HEK293 (cell line): ENCODE measurements around the gene ABHD15.

Source experiments
- GFI1B ChIP-seq: fragments of 450-650 bp; formaldehyde crosslinking; IDR thresholded peaks from 2 replicates; pipeline ENCODE4 v1.5.1; 2016; ENCODE audit warnings: missing biosample characterization, missing genetic modification characterization
- KLF9 ChIP-seq: fragments of 450-650 bp; formaldehyde crosslinking; IDR thresholded peaks from 2 replicates; pipeline ENCODE4 v1.5.1; 2016; ENCODE audit warnings: missing biosample characterization, missing genetic modification characterization, low read depth
- MEIS1 ChIP-seq: sonication (generic); formaldehyde crosslinking; IDR thresholded peaks from 2 replicates; pipeline ENCODE4 v1.8.1; 2022; ENCODE audit warnings: missing genetic modification reagents, mild to moderate bottlenecking, borderline replicate concordance
- OSR2 ChIP-seq: fragments of 450-650 bp; formaldehyde crosslinking; IDR thresholded peaks from 2 replicates; pipeline ENCODE4 v1.5.1; 2016; ENCODE audit warnings: missing biosample characterization, missing genetic modification characterization
- SCRT1 ChIP-seq: fragments of 450-650 bp; formaldehyde crosslinking; IDR thresholded peaks from 2 replicates; pipeline ENCODE4 v1.5.1; 2016; ENCODE audit warnings: missing biosample characterization, missing genetic modification characterization, borderline replicate concordance
- SP7 ChIP-seq: fragments of 450-650 bp; formaldehyde crosslinking; IDR thresholded peaks from 2 replicates; pipeline ENCODE4 v1.5.1; 2016; ENCODE audit warnings: missing biosample characterization, missing genetic modification characterization
- ZBTB11 ChIP-seq: fragments of 450-650 bp; formaldehyde crosslinking; conservative IDR thresholded peaks from 2 replicates; pipeline ENCODE4 v1.5.1; 2016; ENCODE audit warnings: low read depth, missing biosample characterization, missing genetic modification characterization
- ZBTB48 ChIP-seq: fragments of 450-650 bp; formaldehyde crosslinking; IDR thresholded peaks from 2 replicates; pipeline ENCODE4 v1.5.1; 2016; ENCODE audit warnings: missing biosample characterization, missing genetic modification characterization
- ZBTB49 ChIP-seq: fragments of 450-650 bp; formaldehyde crosslinking; IDR thresholded peaks from 2 replicates; pipeline ENCODE4 v1.5.1; 2016; ENCODE audit warnings: missing biosample characterization, missing genetic modification characterization, low read depth
- ZEB2 ChIP-seq: fragments of 450-650 bp; formaldehyde crosslinking; IDR thresholded peaks from 2 replicates; pipeline ENCODE4 v1.5.1; 2016; ENCODE audit warnings: missing biosample characterization, missing genetic modification characterization
- ZNF121 ChIP-seq: fragments of 450-650 bp; formaldehyde crosslinking; IDR thresholded peaks from 2 replicates; pipeline ENCODE4 v1.5.1; 2016; ENCODE audit warnings: missing biosample characterization, missing genetic modification characterization
- ZNF132 ChIP-seq: fragments of 450-650 bp; formaldehyde crosslinking; IDR thresholded peaks from 2 replicates; pipeline ENCODE4 v1.5.1; 2017; ENCODE audit warnings: missing biosample characterization, missing genetic modification characterization, borderline replicate concordance
- ZNF133 ChIP-seq: fragments of 450-650 bp; formaldehyde crosslinking; IDR thresholded peaks from 2 replicates; pipeline ENCODE4 v1.5.1; 2016; ENCODE audit warnings: missing biosample characterization, missing genetic modification characterization
- ZNF169 ChIP-seq: fragments of 450-650 bp; formaldehyde crosslinking; IDR thresholded peaks from 2 replicates; pipeline ENCODE4 v1.5.1; 2016; ENCODE audit warnings: missing biosample characterization, missing genetic modification characterization
- ZNF18 ChIP-seq: fragments of 450-650 bp; formaldehyde crosslinking; IDR thresholded peaks from 2 replicates; pipeline ENCODE4 v1.5.1; 2016; ENCODE audit warnings: missing biosample characterization, missing genetic modification characterization
- ZNF184 ChIP-seq: fragments of 450-650 bp; IDR thresholded peaks from 2 replicates; pipeline ENCODE4 v1.5.1; 2018; ENCODE audit warnings: missing biosample characterization, mild to moderate bottlenecking, missing genetic modification characterization
- ZNF19 ChIP-seq: fragments of 450-650 bp; formaldehyde crosslinking; IDR thresholded peaks from 2 replicates; pipeline ENCODE4; 2016; ENCODE audit warnings: missing biosample characterization, missing genetic modification characterization, low read depth
- ZNF214 ChIP-seq: fragments of 450-650 bp; formaldehyde crosslinking; IDR thresholded peaks from 2 replicates; pipeline ENCODE4 v1.5.1; 2017; ENCODE audit warnings: missing biosample characterization, mild to moderate bottlenecking, missing genetic modification characterization, borderline replicate concordance
- ZNF266 ChIP-seq: fragments of 450-650 bp; formaldehyde crosslinking; IDR thresholded peaks from 2 replicates; pipeline ENCODE4 v1.5.1; 2016; ENCODE audit warnings: missing biosample characterization, missing genetic modification characterization, low read depth
- ZNF324 ChIP-seq: fragments of 450-650 bp; formaldehyde crosslinking; IDR thresholded peaks from 2 replicates; pipeline ENCODE4 v1.5.1; 2016; ENCODE audit warnings: missing biosample characterization, missing genetic modification characterization
- ZNF366 ChIP-seq: fragments of 450-650 bp; formaldehyde crosslinking; conservative IDR thresholded peaks from 2 replicates; pipeline ENCODE4 v1.5.1; 2016; ENCODE audit warnings: missing biosample characterization, missing genetic modification characterization
- ZNF394 ChIP-seq: fragments of 450-650 bp; formaldehyde crosslinking; IDR thresholded peaks from 2 replicates; pipeline ENCODE4 v1.5.1; 2016; ENCODE audit warnings: missing biosample characterization, missing genetic modification characterization, mild to moderate bottlenecking, moderate library complexity, borderline replicate concordance
- ZNF530 ChIP-seq: fragments of 450-650 bp; formaldehyde crosslinking; IDR thresholded peaks from 2 replicates; pipeline ENCODE4 v1.5.1; 2016; ENCODE audit warnings: low read depth, missing biosample characterization, missing genetic modification characterization
- ZNF560 ChIP-seq: fragments of 450-650 bp; formaldehyde crosslinking; IDR thresholded peaks from 2 replicates; pipeline ENCODE4 v1.5.1; 2017; ENCODE audit warnings: missing biosample characterization, missing genetic modification characterization, borderline replicate concordance
- ZNF610 ChIP-seq: fragments of 450-650 bp; formaldehyde crosslinking; IDR thresholded peaks from 2 replicates; pipeline ENCODE4 v1.5.1; 2016; ENCODE audit warnings: missing biosample characterization, missing genetic modification characterization, borderline replicate concordance
- ZNF621 ChIP-seq: fragments of 450-650 bp; formaldehyde crosslinking; IDR thresholded peaks from 2 replicates; pipeline ENCODE4 v1.5.1; 2017; ENCODE audit warnings: missing biosample characterization, missing genetic modification characterization
- ZNF626 ChIP-seq: fragments of 450-650 bp; sonication (Bioruptor Pico); formaldehyde crosslinking; IDR thresholded peaks from 2 replicates; pipeline ENCODE4 v1.5.1; 2018; ENCODE audit warnings: missing biosample characterization, missing genetic modification characterization, inconsistent platforms
- ZNF704 ChIP-seq: fragments of 450-650 bp; formaldehyde crosslinking; IDR thresholded peaks from 2 replicates; pipeline ENCODE4 v1.5.1; 2016; ENCODE audit warnings: missing biosample characterization, missing genetic modification characterization
- ZNF776 ChIP-seq: fragments of 450-650 bp; formaldehyde crosslinking; IDR thresholded peaks from 2 replicates; pipeline ENCODE4 v1.5.0; 2017; ENCODE audit warnings: missing biosample characterization, missing genetic modification characterization, borderline replicate concordance
- ZNF785 ChIP-seq: fragments of 450-650 bp; formaldehyde crosslinking; IDR thresholded peaks from 2 replicates; pipeline ENCODE4 v1.5.1; 2016; ENCODE audit warnings: missing biosample characterization, missing genetic modification characterization
- ZNF837 ChIP-seq: fragments of 450-650 bp; formaldehyde crosslinking; IDR thresholded peaks from 2 replicates; pipeline ENCODE4 v1.5.1; 2016; ENCODE audit warnings: missing biosample characterization, missing genetic modification characterization

The ABHD15 gene

DNA sequence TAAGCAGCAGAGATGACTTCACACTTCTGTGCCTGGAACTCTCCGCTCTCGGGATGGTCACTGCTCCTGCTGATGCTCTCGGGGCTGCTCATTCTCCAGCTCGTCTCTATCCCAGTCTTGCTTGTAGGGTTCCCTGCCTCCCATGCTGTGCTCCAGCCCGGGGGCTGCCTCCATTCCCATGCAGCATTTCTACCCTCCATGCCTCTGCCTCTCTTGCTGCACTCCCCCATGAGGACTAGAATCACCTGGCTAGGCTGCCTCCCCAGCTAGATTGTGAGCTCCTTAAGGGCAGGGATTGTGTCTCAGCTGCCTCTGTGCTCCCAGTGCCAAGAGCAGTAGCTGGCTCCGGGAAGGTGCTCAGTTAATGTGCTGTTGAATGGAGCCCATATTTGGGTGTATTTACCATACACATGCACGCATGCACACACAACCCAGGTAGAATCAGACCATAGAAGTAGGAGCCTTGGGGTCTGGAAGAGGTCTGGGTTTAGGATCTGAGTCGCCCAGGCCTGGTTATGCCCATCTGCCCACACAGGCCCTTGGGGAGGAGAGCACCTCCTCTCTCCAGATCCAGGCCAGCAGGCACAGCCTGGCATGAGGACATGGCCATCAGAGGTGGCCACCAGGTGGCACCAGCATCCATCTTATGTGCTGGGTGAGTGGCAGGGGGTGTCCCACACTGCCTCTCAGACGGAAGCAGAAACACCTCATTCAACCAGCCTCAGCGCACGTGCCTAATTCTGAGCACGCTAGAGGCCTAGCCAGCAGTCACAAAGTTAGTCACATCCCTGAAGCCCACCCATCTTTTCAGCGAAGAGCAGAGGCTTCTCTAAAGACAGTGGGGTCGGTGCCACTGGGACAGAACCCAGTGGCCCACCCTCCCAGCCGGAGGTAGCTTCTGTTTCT, 13.3 kb upstream of the ABHD15 start (continued):
- no peak for TF ChIP-seq ZNF394
- TF ChIP-seq ZBTB49 (tag by site-specific recombination), result no peak
- TF ChIP-seq SP7 (tag by site-specific recombination), result peak; percentile 51
- peak; percentile 65; the same call in 1 of the 2 replicates for TF ChIP-seq OSR2
- no peak for TF ChIP-seq ZNF785
- no peak for TF ChIP-seq ZNF132 (tag by site-specific recombination)
- no peak for TF ChIP-seq ZNF837 (tag by site-specific recombination)
- TF ChIP-seq ZNF324 (tag by site-specific recombination), result no peak
- no peak for TF ChIP-seq ZNF121 (tag by site-specific recombination)
- TF ChIP-seq ZNF626 (tag by site-specific recombination), result no peak
- no peak for TF ChIP-seq ZNF184 (tag by site-specific recombination)
- TF ChIP-seq ZBTB48 (tag by site-specific recombination), result 0 out of 2 replicates have a peak, but pooled peaks have one; percentile 27
- TF ChIP-seq ZNF560 (tag by site-specific recombination), result no peak
- TF ChIP-seq ZNF214 (tag by site-specific recombination), result no peak
- no peak for TF ChIP-seq ZNF530 (tag by site-specific recombination)
- TF ChIP-seq ZNF704 (tag by site-specific recombination), result no peak
- no peak for TF ChIP-seq MEIS1 (CRISPR knock-in tag)
- no peak for TF ChIP-seq ZNF169 (tag by site-specific recombination)
- TF ChIP-seq ZNF776 (tag by site-specific recombination), result no peak
- TF ChIP-seq ZNF266 (tag by site-specific recombination), result no peak
- no peak for TF ChIP-seq ZNF19 (tag by site-specific recombination)
- no peak for TF ChIP-seq ZNF18
- TF ChIP-seq ZNF621 (tag by site-specific recombination), result no peak
- TF ChIP-seq GFI1B (tag by site-specific recombination), result no peak
- TF ChIP-seq ZNF366 (tag by site-specific recombination), result no peak
- no peak for TF ChIP-seq ZEB2
- TF ChIP-seq ZBTB11 (tag by site-specific recombination), result 0 out of 2 replicates have a peak, but pooled peaks have one; percentile 12
- no peak for TF ChIP-seq SCRT1
- TF ChIP-seq ZNF610, result no peak
- TF ChIP-seq ZNF133 (tag by site-specific recombination), result no peak
- TF ChIP-seq KLF9, result no peak
